HUES6 (cell line): ENCODE data around the gene UBAP2.

Experiments
- H3K27ac ChIP-seq: 2 replicates; pipeline ENCODE4 v1.7.0; 2013; ENCODE audit warnings: low read depth, mild to moderate bottlenecking, low read length, inconsistent platforms
- H3K27me3 ChIP-seq: 2 replicates; pipeline ENCODE4 v1.6.1; 2013; ENCODE audit warnings: low read length; ENCODE audit not compliant: control insufficient read depth, insufficient read depth
- H3K36me3 ChIP-seq: 2 replicates; pipeline ENCODE4 v1.6.1; 2013; ENCODE audit warnings: low read length; ENCODE audit not compliant: control insufficient read depth, insufficient read depth
- H3K4me1 ChIP-seq: 2 replicates; pipeline ENCODE4 v1.6.1; 2013; ENCODE audit warnings: low read length; ENCODE audit not compliant: control insufficient read depth, insufficient read depth
- H3K4me3 ChIP-seq: 2 replicates; pipeline ENCODE4 v1.5.1; 2013; ENCODE audit warnings: low read depth, low read length
- H3K9ac ChIP-seq: one replicate; pipeline ENCODE4 v1.6.1; 2013; ENCODE audit warnings: mild to moderate bottlenecking, low read length
- H3K9me3 ChIP-seq: 2 replicates; pipeline ENCODE4 v1.6.1; 2013; ENCODE audit warnings: low read depth, low read length; ENCODE audit not compliant: control insufficient read depth, insufficient read depth

UBAP2 gene

GRCh38 chr9:33934188-33934878, 114.4 kb downstream of the UBAP2 start:
- H3K4me3 ChIP-seq: no peak overlapping the region
- H3K9ac ChIP-seq: no peak overlapping the region
- H3K27me3 ChIP-seq: no peaks in the 10 kb centered on the region
- H3K36me3 ChIP-seq: peaks cover 89% of the 10 kb centered on the region
- peaks cover 16% of the 10 kb centered on the region for H3K4me1 ChIP-seq
- no peak overlapping the region for H3K27ac ChIP-seq
- H3K9me3 ChIP-seq: no peaks in the 10 kb centered on the region

GRCh38 chr9:33932078-33932807, 116.4 kb downstream of the UBAP2 start:
- Histone ChIP-seq H3K9me3 (no peaks in the 10 kb centered on the region), H3K27me3 (no peaks in the 10 kb centered on the region), H3K27ac (no peak overlapping the region), H3K9ac (no peak overlapping the region), H3K4me3 (no peak overlapping the region), H3K4me1 (peaks cover 16% of the 10 kb centered on the region), H3K36me3 (peaks cover 93% of the 10 kb centered on the region)

- Histone ChIP-seq H3K4me3 (no peak overlapping the region), H3K9me3 (no peaks in the 10 kb centered on the region), H3K27ac (no peak overlapping the region), H3K4me1 (peaks cover 16% of the 10 kb centered on the region), H3K9ac (no peak overlapping the region), H3K27me3 (no peaks in the 10 kb centered on the region), H3K36me3 (peaks cover 93% of the 10 kb centered on the region)
Observed at GRCh38 chr9:33931326-33931725, 117.4 kb downstream of the UBAP2 start.

- no peak overlapping the region for H3K27ac ChIP-seq
- H3K9ac ChIP-seq: no peak overlapping the region
- no peaks in the 10 kb centered on the region for H3K9me3 ChIP-seq
- no peaks in the 10 kb centered on the region for H3K4me1 ChIP-seq
- H3K4me3 ChIP-seq: no peak overlapping the region
- no peaks in the 10 kb centered on the region for H3K27me3 ChIP-seq
- peaks cover 93% of the 10 kb centered on the region for H3K36me3 ChIP-seq
Observed at GRCh38 chr9:33927694-33928093, 121.0 kb downstream of the UBAP2 start.

GRCh38 chr9:33926746-33927485, 121.8 kb downstream of the UBAP2 start:
- no peaks in the 10 kb centered on the region for H3K27me3 ChIP-seq
- H3K27ac ChIP-seq: no peak overlapping the region
- H3K36me3 ChIP-seq: peaks cover 93% of the 10 kb centered on the region
- no peaks in the 10 kb centered on the region for H3K9me3 ChIP-seq
- no peak overlapping the region for H3K9ac ChIP-seq
- no peaks in the 10 kb centered on the region for H3K4me1 ChIP-seq
- H3K4me3 ChIP-seq: no peak overlapping the region

GRCh38 chr9:33924978-33925797, 123.5 kb downstream of the UBAP2 start:
- H3K9ac ChIP-seq: no peak overlapping the region
- no peak overlapping the region for H3K4me3 ChIP-seq
- H3K27me3 ChIP-seq: no peaks in the 10 kb centered on the region
- H3K4me1 ChIP-seq: peaks cover 1% of the 10 kb centered on the region; the same call in 1 of the 2 replicates
- no peaks in the 10 kb centered on the region for H3K9me3 ChIP-seq
- no peak overlapping the region for H3K27ac ChIP-seq
- H3K36me3 ChIP-seq: peaks cover 93% of the 10 kb centered on the region

GRCh38 chr9:33923998-33924701, 124.5 kb downstream of the UBAP2 start:
- H3K9ac ChIP-seq: no peak overlapping the region
- peaks cover 7% of the 10 kb centered on the region; the same call in 1 of the 2 replicates for H3K4me1 ChIP-seq
- peaks cover 96% of the 10 kb centered on the region for H3K36me3 ChIP-seq
- no peaks in the 10 kb centered on the region for H3K27me3 ChIP-seq
- no peaks in the 10 kb centered on the region for H3K9me3 ChIP-seq
- H3K27ac ChIP-seq: no peak overlapping the region
- H3K4me3 ChIP-seq: no peak overlapping the region

- H3K27me3 ChIP-seq: no peaks in the 10 kb centered on the region
- H3K4me1 ChIP-seq: peaks cover 7% of the 10 kb centered on the region; the same call in 1 of the 2 replicates
- no peaks in the 10 kb centered on the region for H3K9me3 ChIP-seq
- H3K36me3 ChIP-seq: peaks cover 96% of the 10 kb centered on the region
- no peak overlapping the region for H3K4me3 ChIP-seq
- no peak overlapping the region for H3K9ac ChIP-seq
- no peak overlapping the region for H3K27ac ChIP-seq
Observed at GRCh38 chr9:33923079-33923478, 125.6 kb downstream of the UBAP2 start.

- no peak overlapping the region for H3K27ac ChIP-seq
- H3K36me3 ChIP-seq: peaks cover 96% of the 10 kb centered on the region
- H3K4me1 ChIP-seq: peaks cover 7% of the 10 kb centered on the region; the same call in 1 of the 2 replicates
- no peak overlapping the region for H3K4me3 ChIP-seq
- H3K9ac ChIP-seq: no peak overlapping the region
- no peaks in the 10 kb centered on the region for H3K9me3 ChIP-seq
- H3K27me3 ChIP-seq: no peaks in the 10 kb centered on the region
Observed at GRCh38 chr9:33921967-33922895, 126.5 kb downstream of the UBAP2 start.
